A673 (cell line): ENCODE results near the gene ATRX. TPM values are rescaled to one million over a fixed set of nuclear protein-coding genes. Genes with fewer than 3 reads are reported as not detected.
"Not testable (repeated sequence)": the region's sequence is repeated elsewhere in the genome, so short reads cannot be mapped to it uniquely, and the experiment has no call there.

Experiments used
- Bru-seq: library from RNA; stranded (reverse); fragments of 400-500 nt; gene quantifications from one replicate; lab custom pipeline; 2021; lab: Mats Ljungman, UMichigan
- BruChase-seq, 2 experiments: library from RNA; stranded (reverse); fragments of 400-500 nt; gene quantifications; one replicate each; lab custom pipeline; 2021; lab: Mats Ljungman, UMichigan
- BruUV-seq: library from RNA; stranded (reverse); fragments of 400-500 nt; replicated peaks from 2 replicates; lab custom pipeline; 2021; lab: Mats Ljungman, UMichigan
- CTCF ChIA-PET: fragments of 300-600 bp; sonication (Branson Sonifier 250); formaldehyde crosslinking; loops from one replicate; lab custom pipeline; 2022; ENCODE audit warnings: antibody characterized with exemption; lab: Charles Lee
- POLR2A ChIA-PET: fragments of 300-600 bp; sonication (Branson Sonifier 250); formaldehyde crosslinking; loops from one replicate; lab custom pipeline; 2022; ENCODE audit warnings: antibody characterized with exemption; ENCODE audit not compliant: low non-redundant PET; lab: Charles Lee
- DNase-seq: peaks from one replicate; pipeline ENCODE4 v3.0.0-alpha.2; 2015; ENCODE audit warnings: low spot score
- H3K27ac ChIP-seq: fragments of 200-600 bp; sonication (generic); 2 replicates; pipeline ENCODE4 v1.5.1; 2016; ENCODE audit warnings: mixed run types, low read depth, mild to moderate bottlenecking, mixed read lengths, antibody characterized with exemption, low read length; ENCODE audit not compliant: poor library complexity, severe bottlenecking
- H3K27me3 ChIP-seq: fragments of 200-600 bp; sonication (generic); replicated peaks from 2 replicates; pipeline ENCODE4 v1.6.1; 2017; ENCODE audit warnings: mixed run types, low read depth, mild to moderate bottlenecking, mixed read lengths, antibody characterized with exemption, low read length; ENCODE audit not compliant: insufficient read depth, poor library complexity
- H3K36me3 ChIP-seq: fragments of 200-600 bp; sonication (generic); 2 replicates; pipeline ENCODE4 v1.6.1; 2016; ENCODE audit warnings: mixed run types, mild to moderate bottlenecking, mixed read lengths, antibody characterized with exemption, low read length; ENCODE audit not compliant: insufficient read depth, poor library complexity, severe bottlenecking
- H3K4me1 ChIP-seq: fragments of 200-600 bp; sonication (generic); 2 replicates; pipeline ENCODE4 v1.6.1; 2017; ENCODE audit warnings: mixed run types, mild to moderate bottlenecking, mixed read lengths, antibody characterized with exemption, low read length; ENCODE audit not compliant: insufficient read depth, poor library complexity, severe bottlenecking
- H3K4me3 ChIP-seq: fragments of 200-600 bp; sonication (generic); 2 replicates; pipeline ENCODE4 v1.5.1; 2016; ENCODE audit warnings: low read depth, mixed run types, mild to moderate bottlenecking, mixed read lengths, low read length; ENCODE audit not compliant: poor library complexity, severe bottlenecking
- H3K9me3 ChIP-seq: fragments of 200-600 bp; sonication (generic); 2 replicates; pipeline ENCODE4 v1.6.1; 2016; ENCODE audit warnings: mixed run types, low read depth, mild to moderate bottlenecking, mixed read lengths, antibody characterized with exemption, low read length; ENCODE audit not compliant: poor library complexity, severe bottlenecking
- CTCF ChIP-seq: fragments of 300-800, 200-600 bp; sonication (generic); conservative IDR thresholded peaks from 2 replicates; pipeline ENCODE4 v1.5.1; 2017; ENCODE audit warnings: low read depth, mild to moderate bottlenecking, antibody characterized with exemption, low read length, moderate library complexity, mixed read lengths
- EZH2 ChIP-seq: fragments of 200-600 bp; sonication (generic); IDR thresholded peaks from 2 replicates; pipeline ENCODE4 v1.6.1; 2017; ENCODE audit warnings: borderline replicate concordance, low read depth, mild to moderate bottlenecking, mixed read lengths, antibody characterized with exemption, low read length; ENCODE audit not compliant: poor library complexity, severe bottlenecking
- intact Hi-C: fragments of 100-400 bp; cut with micrococcal nuclease; formaldehyde crosslinking; loops from one replicate; pipeline ENCODE4 v1.10.0; 2022; ENCODE audit not compliant: unreplicated experiment
- long read RNA-seq: library from polyadenylated mRNA; stranded (forward); transcript quantifications from one replicate; pipeline ENCODE4 v2.0.0, GENCODE V29; 2022
- total RNA-seq: library from RNA; stranded (reverse); gene quantifications from 2 replicates; pipeline ENCODE4 v1.2.3, GENCODE V29; 2021

The ATRX gene
- total RNA-seq: 101 and 112 TPM in 2 replicates
- Bru-seq, nascent RNA: percentile 92 among the genes with signal in this experiment
- percentile 88 among the genes with signal in this experiment for BruChase-seq, experiment 1, labeled RNA remaining after a 2-hour chase
- BruChase-seq, experiment 2, labeled RNA remaining after a 6-hour chase: percentile 91 among the genes with signal in this experiment
- long read RNA-seq, partial matches to known transcripts: 16 of 30 reads
- long read RNA-seq, other reads (novel, unspliced or antisense): 14 of 30 reads

- ChIA-PET CTCF (no interaction called here), POLR2A (no interaction called here)
- TF ChIP-seq CTCF: no peak
- TF ChIP-seq EZH2: no peak
- BruUV-seq: no TSS peak
- Histone ChIP-seq H3K27ac (peak within 1 kb of the TSS; percentile 98), H3K27me3 (no peaks in the 10 kb centered on the region), H3K9me3 (no peaks in the 10 kb centered on the region), H3K4me3 (peak within 1 kb of the TSS; percentile 75), H3K4me1 (no peaks in the 10 kb centered on the region), H3K36me3 (no peaks in the 10 kb centered on the region)
- intact Hi-C loops: loop anchor here (10.0 kb wide), 1 partner anchor 109 kb away; the partner anchor contains the start of genes COX7B and MAGT1
- DNase-seq: peak; percentile 88
Observed at GRCh38 chrX:77785486-77786364, at the start of gene ATRX. Gene ATRX (minus strand): TSS chrX:77786216. CDS start chrX:77786001, 215 bp downstream.

- H3K27me3 ChIP-seq, CTCF ChIA-PET, POLR2A ChIA-PET, intact Hi-C loops, H3K4me3 ChIP-seq, H3K9me3 ChIP-seq, H3K36me3 ChIP-seq, DNase-seq, BruUV-seq, H3K4me1 ChIP-seq, H3K27ac ChIP-seq: not testable (repeated sequence)
Observed at GRCh38 chrX:77831544-77831943, 45.5 kb upstream of the ATRX start.

- H3K36me3 ChIP-seq, DNase-seq, BruUV-seq, H3K27me3 ChIP-seq, H3K4me3 ChIP-seq, CTCF ChIA-PET, intact Hi-C loops, H3K4me1 ChIP-seq, POLR2A ChIA-PET, H3K9me3 ChIP-seq, H3K27ac ChIP-seq: not testable (repeated sequence)
Observed at GRCh38 chrX:77821989-77822388, 36.0 kb upstream of the ATRX start.

GRCh38 chrX:77820091-77820727 is 34.2 kb upstream of the ATRX start:
- Histone ChIP-seq H3K36me3 (no peaks in the 10 kb centered on the region), H3K4me1 (no peaks in the 10 kb centered on the region), H3K9me3 (no peaks in the 10 kb centered on the region), H3K4me3 (no peak overlapping the region), H3K27ac (no peak overlapping the region), H3K27me3 (no peaks in the 10 kb centered on the region)
- peak; percentile 27 for DNase-seq
- CTCF ChIA-PET: no interaction called here
- POLR2A ChIA-PET: no interaction called here
- no peak for TF ChIP-seq EZH2
- no peak for TF ChIP-seq CTCF
- BruUV-seq: no TSS peak
- intact Hi-C loops: no loop called here
